ENCODE data around the gene PHC1. TPM values are rescaled to one million over a fixed set of nuclear protein-coding genes. Genes with fewer than 3 reads are reported as not detected.

Gene PHC1
- total RNA-seq, 2 experiments from 2014 or later: 20.3 to 21.6 TPM

- Mint-ChIP-seq H3K27me3 (no peaks in the 10 kb centered on the region), H3K27ac (no peak overlapping the region), H3K4me3 (no peak overlapping the region), H3K4me1 (ENCODE audit: low read depth) (peaks cover 4% of the 10 kb centered on the region), H3K36me3 (ENCODE audit: low read depth) (peaks cover 12% of the 10 kb centered on the region), H3K9me3 (peaks cover 18% of the 10 kb centered on the region)
- intact Hi-C loops (cut with micrococcal nuclease): no loop called here
- ATAC-seq (no peak), DNase-seq (no peak)
- no peak for TF ChIP-seq CTCF (IDR thresholded peaks at IDR 0.05)
- ChIA-PET POLR2A (no interaction called here), CTCF (no interaction called here)
Measured at GRCh38 chr12:8980137-8980536, 65.8 kb downstream of the PHC1 start.

DNA sequence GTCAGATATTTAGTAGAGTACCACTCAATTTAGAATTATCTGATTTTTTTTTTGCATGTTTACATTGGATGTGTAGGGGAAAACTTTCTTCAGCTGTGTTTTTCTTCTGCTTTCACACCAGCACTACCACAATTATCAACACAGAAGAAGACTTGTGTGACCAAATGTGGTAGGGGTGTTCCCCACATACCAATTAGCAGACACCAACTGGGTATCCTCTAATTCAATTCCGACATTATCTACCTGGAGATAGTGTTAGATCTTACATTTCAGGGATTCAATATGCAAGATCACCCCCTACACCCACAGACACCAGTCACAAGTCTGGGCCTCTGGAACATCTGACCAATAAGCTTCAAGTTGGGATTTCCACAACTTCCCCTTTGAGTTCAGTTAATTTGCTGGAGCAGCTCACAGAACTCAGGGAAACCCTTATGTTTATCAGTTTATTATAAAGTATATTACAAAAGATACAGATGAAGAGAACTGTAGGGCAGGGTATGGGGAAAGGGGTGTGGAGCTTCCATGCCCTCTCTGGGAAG is 71.0 kb downstream of the PHC1 start:
- H3K4me1 Mint-ChIP-seq (ENCODE audit: low read depth): peaks cover 48% of the 10 kb centered on the region
- no peaks in the 10 kb centered on the region for H3K27me3 Mint-ChIP-seq
- H3K27ac Mint-ChIP-seq: no peak overlapping the region
- no peak for ATAC-seq
- H3K36me3 Mint-ChIP-seq (ENCODE audit: low read depth): peaks cover 10% of the 10 kb centered on the region
- H3K4me3 Mint-ChIP-seq: no peak overlapping the region
- DNase-seq: no peak
- H3K9me3 Mint-ChIP-seq: peaks cover 8% of the 10 kb centered on the region
- intact Hi-C loops (cut with micrococcal nuclease): no loop called here
- ChIA-PET CTCF (no interaction called here), POLR2A (interaction anchor here (1.3 kb wide), 1 partner anchor 15 kb away, joined by 3 read pairs; no protein-coding TSS in a partner anchor)
- TF ChIP-seq CTCF (IDR thresholded peaks at IDR 0.05): no peak

DNA sequence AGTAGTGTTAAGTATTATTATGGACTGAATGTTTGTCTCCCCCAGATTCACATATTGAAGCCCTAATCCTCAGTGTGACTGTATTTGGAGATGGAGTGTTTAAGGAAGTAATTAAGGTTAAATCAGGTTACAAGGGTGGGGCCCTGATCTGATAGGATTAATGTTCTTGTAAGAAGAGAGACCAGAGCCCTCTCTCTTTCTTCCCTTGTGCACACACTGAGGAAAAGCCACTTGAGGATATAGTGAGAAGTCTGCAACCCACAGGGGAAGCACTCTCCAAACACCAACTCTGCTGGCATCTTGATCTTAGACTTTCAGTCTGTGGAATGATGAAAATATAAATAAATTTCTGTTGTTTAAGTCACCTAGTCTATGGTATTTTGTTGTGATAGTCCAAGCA is 72.9 kb downstream of the PHC1 start:
- no peak for ATAC-seq
- TF ChIP-seq CTCF (IDR thresholded peaks at IDR 0.05): no peak
- H3K4me3 Mint-ChIP-seq: no peak overlapping the region
- H3K4me1 Mint-ChIP-seq (ENCODE audit: low read depth): peaks cover 54% of the 10 kb centered on the region
- no peaks in the 10 kb centered on the region for H3K27me3 Mint-ChIP-seq
- POLR2A ChIA-PET: interaction anchor here (0.6 to 1.3 kb wide), 3 partner anchors 9 to 38 kb away, joined by 3 to 5 read pairs (median 3); partner anchors contain the start of gene M6PR
- peaks cover 8% of the 10 kb centered on the region for H3K9me3 Mint-ChIP-seq
- intact Hi-C loops (cut with micrococcal nuclease): no loop called here
- H3K27ac Mint-ChIP-seq: peak overlapping the region; percentile 71
- peaks cover 9% of the 10 kb centered on the region for H3K36me3 Mint-ChIP-seq (ENCODE audit: low read depth)
- no peak for DNase-seq
- CTCF ChIA-PET: interaction anchor here (1.3 to 1.4 kb wide), 3 partner anchors 9 to 50 kb away, joined by 4 to 6 read pairs (median 4); partner anchors contain the start of gene M6PR

DNA sequence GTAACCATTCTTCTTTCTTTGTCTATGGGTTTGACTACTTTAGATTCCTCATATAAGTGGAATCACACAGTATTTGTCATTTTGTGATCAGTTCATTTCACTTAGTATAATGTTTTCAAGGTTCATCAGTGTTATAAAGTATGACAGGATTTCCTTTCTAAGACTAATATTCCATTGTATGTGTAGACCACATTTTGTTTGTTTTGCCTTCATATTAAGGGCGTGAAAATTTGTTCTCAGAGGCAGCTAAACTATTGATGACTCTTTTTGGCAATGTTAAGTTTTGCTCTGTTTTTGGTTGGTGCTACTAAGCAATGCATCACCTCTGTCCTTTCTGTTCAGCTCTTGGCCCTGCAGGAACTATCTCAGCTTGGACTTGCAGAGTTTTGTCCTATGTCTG is 73.4 kb downstream of the PHC1 start:
- ChIA-PET CTCF (interaction anchor here (0.7 to 1.4 kb wide), 5 partner anchors 9 to 51 kb away, joined by 4 to 6 read pairs (median 4); partner anchors contain the start of gene M6PR), POLR2A (interaction anchor here (0.7 to 1.3 kb wide), 2 partner anchors 37 to 38 kb away, joined by 3 to 5 read pairs; partner anchors contain the start of gene M6PR)
- TF ChIP-seq CTCF (IDR thresholded peaks at IDR 0.05): no peak
- Mint-ChIP-seq H3K4me1 (ENCODE audit: low read depth) (peaks cover 57% of the 10 kb centered on the region), H3K27me3 (no peaks in the 10 kb centered on the region), H3K4me3 (no peak overlapping the region), H3K27ac (peak overlapping the region; percentile 71), H3K36me3 (ENCODE audit: low read depth) (peaks cover 9% of the 10 kb centered on the region), H3K9me3 (peaks cover 8% of the 10 kb centered on the region)
- intact Hi-C loops (cut with micrococcal nuclease): no loop called here
- peak; percentile 33 for ATAC-seq
- no peak for DNase-seq

GRCh38 chr12:8989413-8989812 is 75.1 kb downstream of the PHC1 start, which contains the start of gene KLRG1:
Gene KLRG1, plus strand, starts transcription at chr12:8989546. Its CDS starts 90 bp downstream, at chr12:8989636.
- POLR2A ChIA-PET: interaction anchor here (0.7 kb wide), 1 partner anchor 35 kb away, joined by 3 read pairs; no protein-coding TSS in a partner anchor
- Mint-ChIP-seq H3K9me3 (peaks cover 5% of the 10 kb centered on the region), H3K27ac (peak within 1 kb of the TSS; percentile 83), H3K4me1 (ENCODE audit: low read depth) (peaks cover 60% of the 10 kb centered on the region), H3K27me3 (no peaks in the 10 kb centered on the region), H3K36me3 (ENCODE audit: low read depth) (peaks cover 10% of the 10 kb centered on the region), H3K4me3 (peak within 1 kb of the TSS; percentile 44)
- ATAC-seq (peak; percentile 56), DNase-seq (peak; percentile 49)
- no peak for TF ChIP-seq CTCF (IDR thresholded peaks at IDR 0.05)
- intact Hi-C loops (cut with micrococcal nuclease): no loop called here
- CTCF ChIA-PET: interaction anchor here (1.4 to 1.9 kb wide), 2 partner anchors 38 to 60 kb away, joined by 5 to 6 read pairs; no protein-coding TSS in a partner anchor

Data from activated CD8-positive, alpha-beta T cell treated with anti-CD3 and anti-CD28 coated beads for 36 hours (primary cell).